GM23248 (cell line): ENCODE data around the gene MAPK11. TPM values are rescaled to one million over a fixed set of nuclear protein-coding genes. Genes with fewer than 3 reads are reported as not detected.

Experiments used
- DNase-seq: peaks from one replicate; pipeline ENCODE4 v3.0.0-alpha.2; 2015
- H2AFZ ChIP-seq: fragments of 200-600 bp; sonication (generic); 2 replicates; pipeline ENCODE4 v1.6.1; 2016; ENCODE audit warnings: antibody characterized with exemption
- H3F3A ChIP-seq: fragments of 200-600 bp; sonication (generic); 2 replicates; pipeline ENCODE4 v1.6.1; 2016; ENCODE audit warnings: mild to moderate bottlenecking, antibody characterized with exemption, mixed run types; ENCODE audit not compliant: insufficient read depth
- H3K27ac ChIP-seq: fragments of 200-600 bp; sonication (generic); 2 replicates; pipeline ENCODE4 v1.5.1; 2016; ENCODE audit warnings: mild to moderate bottlenecking
- H3K27me3 ChIP-seq: fragments of 200-600 bp; sonication (generic); replicated peaks from 2 replicates; pipeline ENCODE4 v1.6.1; 2016; ENCODE audit warnings: mild to moderate bottlenecking; ENCODE audit not compliant: insufficient read depth
- H3K36me3 ChIP-seq: fragments of 200-600 bp; sonication (generic); 2 replicates; pipeline ENCODE4 v1.6.1; 2016; ENCODE audit warnings: low read depth, mild to moderate bottlenecking
- H3K4me1 ChIP-seq: fragments of 200-600 bp; sonication (generic); 2 replicates; pipeline ENCODE4 v1.6.1; 2016; ENCODE audit warnings: mild to moderate bottlenecking; ENCODE audit not compliant: insufficient read depth
- H3K4me2 ChIP-seq: fragments of 200-600 bp; sonication (generic); one replicate; pipeline ENCODE4 v1.6.1; 2016; ENCODE audit warnings: mild to moderate bottlenecking; ENCODE audit not compliant: unreplicated experiment
- H3K4me3 ChIP-seq: fragments of 200-600 bp; sonication (generic); 2 replicates; pipeline ENCODE4 v1.5.1; 2016; ENCODE audit warnings: mild to moderate bottlenecking
- H3K79me2 ChIP-seq: fragments of 200-600 bp; sonication (generic); 2 replicates; pipeline ENCODE4 v1.6.1; 2016; ENCODE audit warnings: mild to moderate bottlenecking; ENCODE audit not compliant: insufficient read depth
- H3K9ac ChIP-seq: fragments of 200-600 bp; sonication (generic); 2 replicates; pipeline ENCODE4 v1.6.1; 2016; ENCODE audit warnings: mild to moderate bottlenecking
- H3K9me2 ChIP-seq: fragments of 200-600 bp; sonication (generic); 2 replicates; pipeline ENCODE4 v1.6.1; 2016; ENCODE audit warnings: mixed run types, mild to moderate bottlenecking, moderate library complexity; ENCODE audit not compliant: insufficient read depth
- H3K9me3 ChIP-seq: fragments of 200-600 bp; sonication (generic); one replicate; pipeline ENCODE4 v1.6.1; 2017; ENCODE audit warnings: low read depth
- H4K20me1 ChIP-seq: fragments of 200-600 bp; sonication (generic); 2 replicates; pipeline ENCODE4 v1.6.0; 2016; ENCODE audit not compliant: insufficient read depth
- EZH2 ChIP-seq: fragments of 200-600 bp; sonication (generic); IDR thresholded peaks from 2 replicates; pipeline ENCODE4 v1.6.1; 2018; ENCODE audit warnings: antibody characterized with exemption, mild to moderate bottlenecking; ENCODE audit not compliant: insufficient read depth, poor library complexity, severe bottlenecking
- EZH2phosphoT487 ChIP-seq: fragments of 200-600 bp; sonication (generic); IDR thresholded peaks from 2 replicates; pipeline ENCODE4 v1.6.1; 2018; ENCODE audit warnings: antibody characterized with exemption, moderate library complexity, mild to moderate bottlenecking, low read depth; ENCODE audit not compliant: insufficient read depth
- WGBS, 2 experiments: methylation state at CpG; one replicate each; pipeline ENCODE4 v1.1.6; 2015 to 2017; ENCODE audit warnings: low lambda C conversion rate in 2 of 2, low coverage in 1 of 2; ENCODE audit errors: missing lambda C conversion rate in 2 of 2; 5-methylcytosine and 5-hydroxymethylcytosine counted together
- in situ Hi-C: fragments of 300-500 bp; cut with MboI; formaldehyde crosslinking; loops from 2 replicates; pipeline ENCODE4 v1.15.0; 2020
- polyA plus RNA-seq: library from polyadenylated mRNA; unstranded; fragments of >200 nt; fragmentation: Nextera tagmentation; extraction: Ambion mirVana; gene quantifications from 2 replicates; pipeline ENCODE4 v1.2.1, GENCODE V29; 2016
- total RNA-seq: library from RNA; depleted of rRNA; stranded (reverse); fragments of >200 nt; shearing (Covaris generic); gene quantifications from 2 replicates; pipeline ENCODE4 v1.2.3, GENCODE V29; 2014

MAPK11 gene
- total and polyA plus RNA-seq, 2 experiments from 2014 or later = 1.2 to 9.8 TPM

DNA sequence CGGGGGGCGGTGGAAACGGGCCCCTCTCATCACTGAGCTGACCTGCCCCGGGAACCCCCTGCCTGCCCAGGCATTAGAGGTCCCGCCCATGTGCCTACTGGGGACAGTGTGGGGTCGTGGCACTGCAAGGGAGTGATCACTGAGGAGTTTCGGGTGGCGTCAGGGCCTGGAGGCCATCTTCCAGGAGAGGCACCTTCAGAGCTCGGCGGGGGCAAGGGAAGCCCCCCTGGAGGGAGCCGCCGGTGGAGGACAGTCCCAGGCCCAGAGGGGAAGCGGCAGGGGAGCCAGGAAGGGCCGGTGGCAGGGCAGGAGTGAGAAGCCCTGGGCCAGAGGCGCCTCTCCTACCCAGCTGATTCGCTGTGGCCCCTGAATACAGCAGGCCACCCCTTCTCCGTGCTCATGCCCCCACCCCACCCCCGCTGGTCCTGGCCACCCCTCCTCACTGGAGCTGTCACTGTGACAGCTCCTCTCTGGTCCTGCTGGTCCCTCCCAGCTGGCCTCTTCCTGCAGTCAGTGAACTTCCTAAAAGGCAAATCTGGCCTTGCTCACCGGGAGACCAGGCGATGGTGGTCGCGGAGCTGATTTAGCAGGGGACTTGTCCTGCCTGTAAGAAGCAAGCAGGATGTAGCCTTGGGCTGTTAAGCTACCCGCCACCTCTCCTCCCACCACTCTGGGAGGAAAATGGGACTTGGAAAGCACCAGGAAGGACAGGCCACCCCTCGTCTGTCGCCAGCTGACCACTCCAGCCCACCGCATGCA is 2.0 kb upstream of the MAPK11 start:
- Histone ChIP-seq H3K9me3 (no peaks in the 10 kb centered on the region), H3K27ac (no peak overlapping the region), H3K4me1 (peaks cover 7% of the 10 kb centered on the region), H3K4me3 (no peak overlapping the region), H4K20me1 (no peaks in the 10 kb centered on the region), H3F3A (peaks cover 17% of the 10 kb centered on the region), H3K9ac (no peak overlapping the region), H3K9me2 (no peaks in the 10 kb centered on the region), H2AFZ (no peak overlapping the region), H3K4me2 (no peak overlapping the region), H3K27me3 (no peaks in the 10 kb centered on the region), H3K79me2 (no peaks in the 10 kb centered on the region; the same call in 1 of the 2 replicates), H3K36me3 (peaks cover 19% of the 10 kb centered on the region; the same call in 1 of the 2 replicates)
- TF ChIP-seq EZH2 = no peak
- no peak for TF ChIP-seq EZH2phosphoT487
- no peak for DNase-seq
- in situ Hi-C loops = loop anchor here (10.0 kb wide), 1 partner anchor 63 kb away; no protein-coding TSS in a partner anchor
- WGBS, 2 experiments = 58 to 72% methylated on average over 15 to 24 of the region's 26 CpGs

DNA sequence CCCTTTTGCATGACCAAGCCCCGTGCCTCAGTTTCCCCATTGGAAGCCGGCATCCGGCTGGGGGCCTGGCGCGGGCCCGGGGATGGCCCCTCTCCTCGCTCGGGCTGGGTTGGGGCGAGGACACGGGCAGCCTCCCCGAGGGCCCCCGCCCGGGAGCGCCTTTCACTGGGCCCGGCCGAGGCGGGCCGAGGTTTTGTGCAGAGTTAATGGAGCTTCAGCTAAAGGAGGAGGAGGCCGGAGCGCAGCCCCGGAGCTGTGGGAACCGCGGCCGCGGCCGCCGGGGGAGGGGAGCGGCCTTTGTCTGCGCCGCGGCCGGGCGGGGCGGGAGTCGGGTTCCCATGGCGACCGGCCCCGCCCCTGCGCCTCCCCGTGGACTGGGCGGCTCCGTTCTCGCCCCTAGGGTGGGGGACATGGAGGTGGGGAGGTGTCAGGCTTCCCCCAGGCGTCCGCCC is 1.4 kb upstream of the MAPK11 start:
- Histone ChIP-seq H3K36me3 (peaks cover 13% of the 10 kb centered on the region; the same call in 1 of the 2 replicates), H3K9me2 (no peaks in the 10 kb centered on the region), H4K20me1 (no peaks in the 10 kb centered on the region), H2AFZ (no peak overlapping the region), H3K27ac (no peak overlapping the region), H3K27me3 (no peaks in the 10 kb centered on the region), H3K9me3 (no peaks in the 10 kb centered on the region), H3K9ac (0 out of 2 replicates have a peak overlapping the region, but pooled peaks have one; percentile 22), H3K79me2 (no peaks in the 10 kb centered on the region; the same call in 1 of the 2 replicates), H3K4me1 (peaks cover 7% of the 10 kb centered on the region), H3K4me2 (peak overlapping the region; percentile 86), H3F3A (peaks cover 10% of the 10 kb centered on the region), H3K4me3 (peak overlapping the region; percentile 74)
- WGBS, 2 experiments = 0 to 2% methylated on average over 18 to 40 of the region's 45 CpGs
- DNase-seq = peak; percentile 77
- TF ChIP-seq EZH2phosphoT487 (no peak), EZH2 (no peak)
- in situ Hi-C loops = loop anchor here (10.0 kb wide), 1 partner anchor 63 kb away; no protein-coding TSS in a partner anchor

- H3K4me1 ChIP-seq = peaks cover 7% of the 10 kb centered on the region
- no peak overlapping the region for H3K27ac ChIP-seq
- H3K9ac ChIP-seq = peak overlapping the region; percentile 43; the same call in 1 of the 2 replicates
- H3K9me3 ChIP-seq = no peaks in the 10 kb centered on the region
- WGBS, 2 experiments = 3 to 5% methylated on average over 47 to 53 of the region's 53 CpGs
- 0 out of 2 replicates have a peak overlapping the region, but pooled peaks have one; percentile 8 for H2AFZ ChIP-seq
- H3K4me3 ChIP-seq = peak overlapping the region; percentile 74
- peaks cover 11% of the 10 kb centered on the region; the same call in 1 of the 2 replicates for H3K36me3 ChIP-seq
- H3K4me2 ChIP-seq = peak overlapping the region; percentile 86
- TF ChIP-seq EZH2 (no peak), EZH2phosphoT487 (no peak)
- in situ Hi-C loops = loop anchor here (10.0 kb wide), 1 partner anchor 64 kb away; no protein-coding TSS in a partner anchor
- H3F3A ChIP-seq = peaks cover 8% of the 10 kb centered on the region; the same call in 1 of the 2 replicates
- H3K79me2 ChIP-seq = no peaks in the 10 kb centered on the region; the same call in 1 of the 2 replicates
- peak; percentile 82 for DNase-seq
- no peaks in the 10 kb centered on the region for H4K20me1 ChIP-seq
- H3K27me3 ChIP-seq = no peaks in the 10 kb centered on the region
- no peaks in the 10 kb centered on the region for H3K9me2 ChIP-seq
Measured at GRCh38 chr22:50270666-50271394, 650 bp upstream of the MAPK11 start.

- in situ Hi-C loops = no loop called here
- H3K36me3 ChIP-seq = peaks cover 3% of the 10 kb centered on the region; the same call in 1 of the 2 replicates
- H4K20me1 ChIP-seq = no peaks in the 10 kb centered on the region
- DNase-seq = no peak
- H3K27ac ChIP-seq = no peak overlapping the region
- peak overlapping the region; percentile 78 for H3K4me2 ChIP-seq
- H3K9ac ChIP-seq = peak overlapping the region; percentile 47; the same call in 1 of the 2 replicates
- no peak for TF ChIP-seq EZH2
- TF ChIP-seq EZH2phosphoT487 = no peak
- H3K4me3 ChIP-seq = peak overlapping the region; percentile 74
- H3K9me2 ChIP-seq = no peaks in the 10 kb centered on the region
- H3K79me2 ChIP-seq = no peaks in the 10 kb centered on the region
- no peaks in the 10 kb centered on the region for H3K9me3 ChIP-seq
- H3K4me1 ChIP-seq = peaks cover 7% of the 10 kb centered on the region
- no peak overlapping the region for H2AFZ ChIP-seq
- H3K27me3 ChIP-seq = no peaks in the 10 kb centered on the region
- H3F3A ChIP-seq = no peaks in the 10 kb centered on the region
- 13 to 21% methylated on average over 14 to 18 of the region's 18 CpGs for WGBS, 2 experiments
Measured at GRCh38 chr22:50269573-50269969, 609 bp downstream of the MAPK11 start.
